GM23338 (cell line): ENCODE results near the gene DEXI. TPM values are rescaled to one million over a fixed set of nuclear protein-coding genes. Genes with fewer than 3 reads are reported as not detected.

Source experiments
- ATAC-seq: fragments of 200-7000 bp; cut with Tn5 transposase; 3 replicates; pipeline ENCODE4 v1.9.1; 2020
- DNase-seq: peaks from one replicate; pipeline ENCODE4 v3.0.0-alpha.2; 2015; ENCODE audit warnings: low spot score
- H2AFZ ChIP-seq: fragments of 200-600 bp; sonication (generic); 2 replicates; pipeline ENCODE4 v1.8.0; 2016; ENCODE audit warnings: antibody characterized with exemption, mild to moderate bottlenecking, moderate library complexity
- H3F3A ChIP-seq: fragments of 200-600 bp; sonication (generic); replicated peaks from 2 replicates; pipeline ENCODE4 v1.8.0; 2017; ENCODE audit warnings: antibody characterized with exemption, mixed run types, low read depth
- H3K27ac ChIP-seq: fragments of 200-600 bp; sonication (generic); 2 replicates; pipeline ENCODE4 v1.6.1; 2016; ENCODE audit warnings: low read depth
- H3K27me3 ChIP-seq: fragments of 200-600 bp; sonication (generic); 2 replicates; pipeline ENCODE4 v1.8.0; 2016; ENCODE audit warnings: mild to moderate bottlenecking, mixed run types, moderate library complexity; ENCODE audit not compliant: insufficient read depth
- H3K36me3 ChIP-seq: fragments of 200-600 bp; sonication (generic); 2 replicates; pipeline ENCODE4 v1.8.0; 2016; ENCODE audit warnings: mild to moderate bottlenecking; ENCODE audit not compliant: insufficient read depth
- H3K4me1 ChIP-seq: fragments of 200-600 bp; sonication (generic); 2 replicates; pipeline ENCODE4 v1.8.0; 2016; ENCODE audit warnings: mild to moderate bottlenecking, moderate library complexity; ENCODE audit not compliant: insufficient read depth
- H3K4me2 ChIP-seq: fragments of 200-600 bp; sonication (generic); 2 replicates; pipeline ENCODE4 v1.7.1; 2017; ENCODE audit warnings: mixed run types
- H3K4me3 ChIP-seq: fragments of 200-600 bp; sonication (generic); 2 replicates; pipeline ENCODE4 v1.6.1; 2016; ENCODE audit warnings: mixed run types
- H3K79me2 ChIP-seq: fragments of 200-600 bp; sonication (generic); replicated peaks from 2 replicates; pipeline ENCODE4 v1.8.0; 2017; ENCODE audit warnings: mild to moderate bottlenecking; ENCODE audit not compliant: insufficient read depth
- H3K9me2 ChIP-seq: fragments of 200-600 bp; sonication (generic); 2 replicates; pipeline ENCODE4 v1.8.0; 2017; ENCODE audit not compliant: insufficient read depth
- H4K20me1 ChIP-seq: fragments of 200-600 bp; sonication (generic); replicated peaks from 2 replicates; pipeline ENCODE4 v1.8.0; 2017; ENCODE audit warnings: mild to moderate bottlenecking; ENCODE audit not compliant: insufficient read depth
- H3K27ac Mint-ChIP-seq: 2 replicates; pipeline ENCODE4 v1.8.0; 2020; ENCODE audit warnings: inconsistent platforms, mild to moderate bottlenecking, moderate library complexity, mixed read lengths
- H3K27me3 Mint-ChIP-seq: 3 replicates; pipeline ENCODE4 v1.8.0; 2022; ENCODE audit warnings: low read depth, mild to moderate bottlenecking, moderate library complexity, mixed read lengths, inconsistent platforms; ENCODE audit not compliant: insufficient read depth, poor library complexity
- H3K36me3 Mint-ChIP-seq: 3 replicates; pipeline ENCODE4 v1.8.0; 2021; ENCODE audit warnings: low read depth, mild to moderate bottlenecking, inconsistent platforms, moderate library complexity, mixed read lengths
- H3K4me1 Mint-ChIP-seq: 3 replicates; pipeline ENCODE4 v1.8.0; 2020; ENCODE audit warnings: mild to moderate bottlenecking, inconsistent platforms, mixed read lengths
- H3K4me3 Mint-ChIP-seq: 3 replicates; pipeline ENCODE4 v1.8.0; 2021; ENCODE audit warnings: moderate library complexity, mild to moderate bottlenecking, inconsistent platforms, mixed read lengths
- H3K9me3 Mint-ChIP-seq: 3 replicates; pipeline ENCODE4 v1.8.0; 2020; ENCODE audit warnings: moderate library complexity, mild to moderate bottlenecking, inconsistent platforms, mixed read lengths
- CREB1 ChIP-seq: fragments of 250-450 bp; sonication (Bioruptor Pico); IDR thresholded peaks from 2 replicates; pipeline ENCODE4 v1.5.0; 2020; ENCODE audit warnings: low read depth, mild to moderate bottlenecking, moderate library complexity
- EZH2 ChIP-seq: fragments of 200-600 bp; sonication (generic); IDR thresholded peaks from one replicate; pipeline ENCODE4 v1.8.0; 2017; ENCODE audit warnings: antibody characterized with exemption, mild to moderate bottlenecking, low read depth; ENCODE audit not compliant: unreplicated experiment
- JUNB ChIP-seq: IDR thresholded peaks from one replicate; pipeline ENCODE4 v1.6.1; 2016; ENCODE audit warnings: antibody characterized with exemption; ENCODE audit not compliant: unreplicated experiment
- STAT1 ChIP-seq: IDR thresholded peaks from one replicate; pipeline ENCODE4 v1.6.1; 2016; ENCODE audit warnings: antibody characterized with exemption; ENCODE audit not compliant: unreplicated experiment
- ZNF114 ChIP-seq: fragments of 250-450 bp; sonication (Bioruptor Pico); IDR thresholded peaks from 2 replicates; pipeline ENCODE4 v1.5.0; 2020; ENCODE audit warnings: mild to moderate bottlenecking, moderate library complexity
- polyA plus RNA-seq: library from polyadenylated mRNA; unstranded; fragments of >200 nt; fragmentation: Nextera tagmentation; extraction: Ambion mirVana; gene quantifications from 2 replicates; pipeline ENCODE4 v1.2.1, GENCODE V29; 2016
- total RNA-seq: library from RNA; depleted of rRNA; stranded (reverse); fragments of >200 nt; shearing (Covaris generic); gene quantifications from 2 replicates; pipeline ENCODE4 v1.2.3, GENCODE V29; 2014
- TF ChIP-seq, protein P1 (sequence below): fragments of 250-450 bp; sonication (Bioruptor Pico); IDR thresholded peaks from 2 replicates; pipeline ENCODE4 v1.5.0; 2020; ENCODE audit warnings: mild to moderate bottlenecking, moderate library complexity
- TF ChIP-seq, protein P2 (sequence below): IDR thresholded peaks from one replicate; pipeline ENCODE4 v1.6.1; 2018; ENCODE audit warnings: antibody characterized with exemption; ENCODE audit not compliant: unreplicated experiment

The DEXI gene
- total and polyA plus RNA-seq, 2 experiments from 2014 or later = 26.5 to 58.2 TPM

DNA sequence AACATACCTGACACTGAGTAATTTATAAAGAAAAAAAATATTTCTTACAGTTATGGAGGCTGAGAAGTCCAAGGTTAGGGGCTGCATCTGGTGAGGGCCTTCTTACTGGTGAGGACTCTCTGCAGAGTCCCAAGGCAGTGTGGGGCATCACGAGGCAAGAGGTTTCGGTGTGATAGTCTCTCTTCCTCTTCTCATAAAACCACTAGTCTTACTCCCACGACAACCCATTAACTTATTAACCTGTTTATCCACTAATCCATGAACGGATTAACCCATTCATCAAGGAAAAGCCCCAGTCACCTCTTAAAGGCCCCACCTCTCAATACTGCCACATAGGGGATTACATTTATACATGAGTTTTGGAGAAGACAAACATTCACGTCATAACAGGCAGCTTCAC lies 45.1 kb downstream of the DEXI start:
- Histone ChIP-seq H3K36me3 (no peaks in the 10 kb centered on the region), H3K27ac (no peak overlapping the region), H3K4me1 (peaks cover 3% of the 10 kb centered on the region; the same call in 1 of the 2 replicates), H3K4me3 (no peak overlapping the region), H2AFZ (no peak overlapping the region), H3K27me3 (no peaks in the 10 kb centered on the region), H3K9me2 (no peaks in the 10 kb centered on the region), H4K20me1 (no peaks in the 10 kb centered on the region), H3K79me2 (no peaks in the 10 kb centered on the region), H3K4me2 (no peak overlapping the region), H3F3A (no peaks in the 10 kb centered on the region)
- ATAC-seq = no peak
- DNase-seq = no peak
- Mint-ChIP-seq H3K4me3 (no peak overlapping the region), H3K27ac (no peak overlapping the region), H3K4me1 (peaks cover 11% of the 10 kb centered on the region), H3K27me3 (peaks cover 10% of the 10 kb centered on the region), H3K9me3 (no peaks in the 10 kb centered on the region; the same call in 2 of the 3 replicates), H3K36me3 (no peaks in the 10 kb centered on the region; the same call in 2 of the 3 replicates)
- TF ChIP-seq, protein P1, sequence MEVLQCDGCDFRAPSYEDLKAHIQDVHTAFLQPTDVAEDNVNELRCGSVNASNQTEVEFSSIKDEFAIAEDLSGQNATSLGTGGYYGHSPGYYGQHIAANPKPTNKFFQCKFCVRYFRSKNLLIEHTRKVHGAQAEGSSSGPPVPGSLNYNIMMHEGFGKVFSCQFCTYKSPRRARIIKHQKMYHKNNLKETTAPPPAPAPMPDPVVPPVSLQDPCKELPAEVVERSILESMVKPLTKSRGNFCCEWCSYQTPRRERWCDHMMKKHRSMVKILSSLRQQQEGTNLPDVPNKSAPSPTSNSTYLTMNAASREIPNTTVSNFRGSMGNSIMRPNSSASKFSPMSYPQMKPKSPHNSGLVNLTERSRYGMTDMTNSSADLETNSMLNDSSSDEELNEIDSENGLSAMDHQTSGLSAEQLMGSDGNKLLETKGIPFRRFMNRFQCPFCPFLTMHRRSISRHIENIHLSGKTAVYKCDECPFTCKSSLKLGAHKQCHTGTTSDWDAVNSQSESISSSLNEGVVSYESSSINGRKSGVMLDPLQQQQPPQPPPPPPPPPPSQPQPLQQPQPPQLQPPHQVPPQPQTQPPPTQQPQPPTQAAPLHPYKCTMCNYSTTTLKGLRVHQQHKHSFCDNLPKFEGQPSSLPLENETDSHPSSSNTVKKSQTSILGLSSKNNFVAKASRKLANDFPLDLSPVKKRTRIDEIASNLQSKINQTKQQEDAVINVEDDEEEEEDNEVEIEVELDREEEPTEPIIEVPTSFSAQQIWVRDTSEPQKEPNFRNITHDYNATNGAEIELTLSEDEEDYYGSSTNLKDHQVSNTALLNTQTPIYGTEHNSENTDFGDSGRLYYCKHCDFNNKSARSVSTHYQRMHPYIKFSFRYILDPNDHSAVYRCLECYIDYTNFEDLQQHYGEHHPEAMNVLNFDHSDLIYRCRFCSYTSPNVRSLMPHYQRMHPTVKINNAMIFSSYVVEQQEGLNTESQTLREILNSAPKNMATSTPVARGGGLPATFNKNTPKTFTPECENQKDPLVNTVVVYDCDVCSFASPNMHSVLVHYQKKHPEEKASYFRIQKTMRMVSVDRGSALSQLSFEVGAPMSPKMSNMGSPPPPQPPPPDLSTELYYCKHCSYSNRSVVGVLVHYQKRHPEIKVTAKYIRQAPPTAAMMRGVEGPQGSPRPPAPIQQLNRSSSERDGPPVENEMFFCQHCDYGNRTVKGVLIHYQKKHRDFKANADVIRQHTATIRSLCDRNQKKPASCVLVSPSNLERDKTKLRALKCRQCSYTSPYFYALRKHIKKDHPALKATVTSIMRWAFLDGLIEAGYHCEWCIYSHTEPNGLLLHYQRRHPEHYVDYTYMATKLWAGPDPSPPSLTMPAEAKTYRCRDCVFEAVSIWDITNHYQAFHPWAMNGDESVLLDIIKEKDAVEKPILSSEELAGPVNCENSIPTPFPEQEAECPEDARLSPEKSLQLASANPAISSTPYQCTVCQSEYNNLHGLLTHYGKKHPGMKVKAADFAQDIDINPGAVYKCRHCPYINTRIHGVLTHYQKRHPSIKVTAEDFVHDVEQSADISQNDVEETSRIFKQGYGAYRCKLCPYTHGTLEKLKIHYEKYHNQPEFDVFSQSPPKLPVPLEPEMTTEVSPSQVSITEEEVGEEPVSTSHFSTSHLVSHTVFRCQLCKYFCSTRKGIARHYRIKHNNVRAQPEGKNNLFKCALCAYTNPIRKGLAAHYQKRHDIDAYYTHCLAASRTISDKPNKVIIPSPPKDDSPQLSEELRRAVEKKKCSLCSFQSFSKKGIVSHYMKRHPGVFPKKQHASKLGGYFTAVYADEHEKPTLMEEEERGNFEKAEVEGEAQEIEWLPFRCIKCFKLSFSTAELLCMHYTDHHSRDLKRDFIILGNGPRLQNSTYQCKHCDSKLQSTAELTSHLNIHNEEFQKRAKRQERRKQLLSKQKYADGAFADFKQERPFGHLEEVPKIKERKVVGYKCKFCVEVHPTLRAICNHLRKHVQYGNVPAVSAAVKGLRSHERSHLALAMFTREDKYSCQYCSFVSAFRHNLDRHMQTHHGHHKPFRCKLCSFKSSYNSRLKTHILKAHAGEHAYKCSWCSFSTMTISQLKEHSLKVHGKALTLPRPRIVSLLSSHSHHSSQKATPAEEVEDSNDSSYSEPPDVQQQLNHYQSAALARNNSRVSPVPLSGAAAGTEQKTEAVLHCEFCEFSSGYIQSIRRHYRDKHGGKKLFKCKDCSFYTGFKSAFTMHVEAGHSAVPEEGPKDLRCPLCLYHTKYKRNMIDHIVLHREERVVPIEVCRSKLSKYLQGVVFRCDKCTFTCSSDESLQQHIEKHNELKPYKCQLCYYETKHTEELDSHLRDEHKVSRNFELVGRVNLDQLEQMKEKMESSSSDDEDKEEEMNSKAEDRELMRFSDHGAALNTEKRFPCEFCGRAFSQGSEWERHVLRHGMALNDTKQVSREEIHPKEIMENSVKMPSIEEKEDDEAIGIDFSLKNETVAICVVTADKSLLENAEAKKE (CRISPR knock-in tag) = no peak
- TF ChIP-seq JUNB (no peak), STAT1 (no peak), EZH2 (no peak), CREB1 (no peak), ZNF114 (CRISPR knock-in tag) (no peak)
- TF ChIP-seq, protein P2, sequence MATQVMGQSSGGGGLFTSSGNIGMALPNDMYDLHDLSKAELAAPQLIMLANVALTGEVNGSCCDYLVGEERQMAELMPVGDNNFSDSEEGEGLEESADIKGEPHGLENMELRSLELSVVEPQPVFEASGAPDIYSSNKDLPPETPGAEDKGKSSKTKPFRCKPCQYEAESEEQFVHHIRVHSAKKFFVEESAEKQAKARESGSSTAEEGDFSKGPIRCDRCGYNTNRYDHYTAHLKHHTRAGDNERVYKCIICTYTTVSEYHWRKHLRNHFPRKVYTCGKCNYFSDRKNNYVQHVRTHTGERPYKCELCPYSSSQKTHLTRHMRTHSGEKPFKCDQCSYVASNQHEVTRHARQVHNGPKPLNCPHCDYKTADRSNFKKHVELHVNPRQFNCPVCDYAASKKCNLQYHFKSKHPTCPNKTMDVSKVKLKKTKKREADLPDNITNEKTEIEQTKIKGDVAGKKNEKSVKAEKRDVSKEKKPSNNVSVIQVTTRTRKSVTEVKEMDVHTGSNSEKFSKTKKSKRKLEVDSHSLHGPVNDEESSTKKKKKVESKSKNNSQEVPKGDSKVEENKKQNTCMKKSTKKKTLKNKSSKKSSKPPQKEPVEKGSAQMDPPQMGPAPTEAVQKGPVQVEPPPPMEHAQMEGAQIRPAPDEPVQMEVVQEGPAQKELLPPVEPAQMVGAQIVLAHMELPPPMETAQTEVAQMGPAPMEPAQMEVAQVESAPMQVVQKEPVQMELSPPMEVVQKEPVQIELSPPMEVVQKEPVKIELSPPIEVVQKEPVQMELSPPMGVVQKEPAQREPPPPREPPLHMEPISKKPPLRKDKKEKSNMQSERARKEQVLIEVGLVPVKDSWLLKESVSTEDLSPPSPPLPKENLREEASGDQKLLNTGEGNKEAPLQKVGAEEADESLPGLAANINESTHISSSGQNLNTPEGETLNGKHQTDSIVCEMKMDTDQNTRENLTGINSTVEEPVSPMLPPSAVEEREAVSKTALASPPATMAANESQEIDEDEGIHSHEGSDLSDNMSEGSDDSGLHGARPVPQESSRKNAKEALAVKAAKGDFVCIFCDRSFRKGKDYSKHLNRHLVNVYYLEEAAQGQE = no peak
